GM23248 (cell line): ENCODE data around the gene SLC30A7.

Experiments
- EZH2 ChIP-seq: fragments of 200-600 bp; sonication (generic); IDR thresholded peaks from 2 replicates; pipeline ENCODE4 v1.6.1; 2018; ENCODE audit warnings: antibody characterized with exemption, mild to moderate bottlenecking; ENCODE audit not compliant: insufficient read depth, poor library complexity, severe bottlenecking
- EZH2phosphoT487 ChIP-seq: fragments of 200-600 bp; sonication (generic); IDR thresholded peaks from 2 replicates; pipeline ENCODE4 v1.6.1; 2018; ENCODE audit warnings: antibody characterized with exemption, moderate library complexity, mild to moderate bottlenecking, low read depth; ENCODE audit not compliant: insufficient read depth

GRCh38 chr1:100930494-100930893, 34.6 kb downstream of the SLC30A7 start:
- TF ChIP-seq EZH2phosphoT487 (no peak), EZH2 (no peak)
